ENCODE results near the gene MTFR1L.

- TF ChIP-seq CTCF (IDR thresholded peaks at IDR 0.05; ENCODE audit: low read length) (no peak), EZH2 (IDR thresholded peaks at IDR 0.05; ENCODE audit: borderline replicate concordance, low read length) (no peak)
Measured at GRCh38 chr1:25800703-25801377, 18.9 kb upstream of the MTFR1L start.
